Measurements from ENCODE around the gene TMTC2. TPM values are rescaled to one million over a fixed set of nuclear protein-coding genes. Genes with fewer than 3 reads are reported as not detected.

Gene TMTC2
- polyA plus RNA-seq, result 12.1 TPM
- long read RNA-seq, donor 1, result 0 reads
- long read RNA-seq, donor 2, result 0 reads
- long read RNA-seq, donor 3, result 0 reads
- long read RNA-seq, donor 4, result 0 reads
- long read RNA-seq, donor 5, partial matches to known transcripts, result 0 of 1 reads
- long read RNA-seq, donor 5, other reads (novel, unspliced or antisense), result 0 of 1 reads
- long read RNA-seq, donor 6, full-length matches to known transcripts, result 3 of 10 reads
- long read RNA-seq, donor 6, partial matches to known transcripts, result 7 of 10 reads
- long read RNA-seq, donor 6, other reads (novel, unspliced or antisense), result 0 of 10 reads
- long read RNA-seq, donor 7, partial matches to known transcripts, result 5 of 6 reads
- long read RNA-seq, donor 7, other reads (novel, unspliced or antisense), result 0 of 6 reads
- long read RNA-seq, donor 8, full-length matches to known transcripts, result 1 of 1 reads
- long read RNA-seq, donor 8, partial matches to known transcripts, result 0 of 1 reads
- long read RNA-seq, donor 8, other reads (novel, unspliced or antisense), result 0 of 1 reads
- long read RNA-seq, donor 9, full-length matches to known transcripts, result 3 of 8 reads
- long read RNA-seq, donor 9, partial matches to known transcripts, result 5 of 8 reads
- long read RNA-seq, donor 9, other reads (novel, unspliced or antisense), result 0 of 8 reads
- long read RNA-seq, donor 10, full-length matches to known transcripts, result 1 of 13 reads
- long read RNA-seq, donor 10, partial matches to known transcripts, result 12 of 13 reads
- long read RNA-seq, donor 10, other reads (novel, unspliced or antisense), result 0 of 13 reads
- long read RNA-seq, donor 11, partial matches to known transcripts, result 5 of 6 reads
- long read RNA-seq, donor 11, other reads (novel, unspliced or antisense), result 0 of 6 reads

DNA sequence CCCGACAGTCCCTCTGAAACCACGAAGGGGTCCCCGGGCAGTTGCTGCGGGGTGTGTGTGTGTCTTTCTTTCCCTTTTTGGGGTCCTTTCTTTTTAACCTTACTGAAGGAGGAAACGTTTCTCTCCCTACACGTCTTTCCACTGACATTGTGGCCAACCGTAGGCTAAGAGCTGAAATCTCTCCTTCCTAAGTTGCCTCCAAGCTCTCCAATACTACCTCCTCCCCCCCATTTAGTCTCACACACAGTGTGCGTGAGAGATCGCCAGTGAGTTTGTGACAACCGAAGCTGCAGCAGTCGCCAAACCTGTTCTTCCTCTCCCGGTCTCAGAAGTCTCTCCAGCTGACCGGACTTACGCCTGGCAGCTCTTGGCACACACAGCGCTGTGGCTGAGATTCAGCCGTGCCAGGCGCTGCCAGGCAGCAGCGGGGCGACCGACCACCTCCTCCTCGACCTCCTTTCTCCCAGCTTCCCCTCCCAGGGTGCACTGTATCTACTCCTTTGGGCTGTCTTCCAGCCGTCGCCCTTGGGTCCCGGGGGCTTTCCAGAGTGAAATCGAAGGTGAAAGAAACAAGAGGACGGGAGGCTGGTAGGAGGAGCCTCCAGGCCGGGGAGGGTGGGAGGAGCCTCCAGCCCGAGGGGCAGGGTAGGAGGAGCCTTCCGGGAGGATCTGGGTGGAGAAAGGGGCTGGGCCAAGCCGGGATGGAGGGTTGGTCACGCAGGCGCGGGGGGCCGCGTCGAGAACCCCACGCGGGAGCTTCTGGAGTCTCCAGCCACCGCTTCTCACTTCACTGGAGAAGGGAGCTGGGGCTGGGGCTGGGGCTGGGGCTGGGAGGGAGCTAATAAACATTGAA, at the start of gene TMTC2:
Gene TMTC2, plus strand, starts transcription at position 739 of the 853 bp plus-strand sequence.
- no peaks in the 10 kb centered on the region for H3K27me3 ChIP-seq (ENCODE audit: control insufficient read depth, insufficient read depth, low read length)
- H3K4me1 ChIP-seq (ENCODE audit: control insufficient read depth, insufficient read depth, low read length), result no peaks in the 10 kb centered on the region
- no peaks in the 10 kb centered on the region for H3K36me3 ChIP-seq (ENCODE audit: control insufficient read depth, insufficient read depth, low read length)
- DNase-seq, result peak; percentile 92 to 97
- no peaks in the 10 kb centered on the region for H3K9me3 ChIP-seq (ENCODE audit: control insufficient read depth, low read depth, low read length)
- no CpG with 5 or more reads among the region's 39 CpGs for WGBS (ENCODE audit: insufficient coverage, low lambda C conversion rate)
- H3K27ac ChIP-seq (ENCODE audit: low read length), result peak within 1 kb of the TSS; percentile 92
- H3K4me3 ChIP-seq (ENCODE audit: low read length), result peak within 1 kb of the TSS; percentile 78

- no peaks in the 10 kb centered on the region for H3K4me1 ChIP-seq (ENCODE audit: control insufficient read depth, insufficient read depth, low read length)
- H3K27me3 ChIP-seq (ENCODE audit: control insufficient read depth, insufficient read depth, low read length), result no peaks in the 10 kb centered on the region
- no peak for DNase-seq
- no peaks in the 10 kb centered on the region for H3K9me3 ChIP-seq (ENCODE audit: control insufficient read depth, low read depth, low read length)
- H3K27ac ChIP-seq (ENCODE audit: low read length), result no peak overlapping the region
- no peak overlapping the region for H3K4me3 ChIP-seq (ENCODE audit: low read length)
- H3K36me3 ChIP-seq (ENCODE audit: control insufficient read depth, insufficient read depth, low read length), result no peaks in the 10 kb centered on the region
- WGBS (ENCODE audit: insufficient coverage, low lambda C conversion rate), result 100% methylated on average over 1 of the region's 1 CpG
These were observed 48.4 kb upstream of the TMTC2 start for GRCh38 chr12:82638324-82638723.

GRCh38 chr12:82644896-82645295, 41.8 kb upstream of the TMTC2 start:
- Histone ChIP-seq H3K4me3 (ENCODE audit: low read length) (no peak overlapping the region), H3K9me3 (ENCODE audit: control insufficient read depth, low read depth, low read length) (no peaks in the 10 kb centered on the region), H3K36me3 (ENCODE audit: control insufficient read depth, insufficient read depth, low read length) (no peaks in the 10 kb centered on the region), H3K27me3 (ENCODE audit: control insufficient read depth, insufficient read depth, low read length) (no peaks in the 10 kb centered on the region), H3K27ac (ENCODE audit: low read length) (no peak overlapping the region), H3K4me1 (ENCODE audit: control insufficient read depth, insufficient read depth, low read length) (no peaks in the 10 kb centered on the region)
- WGBS (ENCODE audit: insufficient coverage, low lambda C conversion rate), result 100% methylated on average over 1 of the region's 2 CpGs
- no peak for DNase-seq

DNA sequence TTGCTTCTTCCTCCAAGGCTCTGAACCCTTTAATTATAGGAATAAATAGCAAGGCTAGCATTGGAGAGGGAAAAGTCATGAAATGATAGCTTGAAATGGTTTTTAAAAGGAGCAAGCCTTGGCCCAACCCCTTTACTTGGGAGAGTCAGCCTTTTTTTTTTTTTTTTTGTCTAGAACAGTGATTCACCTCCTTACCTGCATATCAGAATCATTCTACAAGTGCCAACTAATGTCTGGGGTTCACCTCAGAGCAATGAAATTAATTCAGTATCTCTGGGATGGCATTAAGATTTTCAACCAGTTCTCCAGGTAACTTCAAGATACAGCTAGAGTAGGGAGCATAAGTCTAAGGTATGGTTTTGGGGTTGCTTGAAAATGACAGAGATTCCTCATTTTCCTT, 41.3 kb upstream of the TMTC2 start:
- H3K27me3 ChIP-seq (ENCODE audit: control insufficient read depth, insufficient read depth, low read length), result no peaks in the 10 kb centered on the region
- H3K4me3 ChIP-seq (ENCODE audit: low read length), result no peak overlapping the region
- no peaks in the 10 kb centered on the region for H3K4me1 ChIP-seq (ENCODE audit: control insufficient read depth, insufficient read depth, low read length)
- no peak overlapping the region for H3K27ac ChIP-seq (ENCODE audit: low read length)
- H3K9me3 ChIP-seq (ENCODE audit: control insufficient read depth, low read depth, low read length), result no peaks in the 10 kb centered on the region
- no peak for DNase-seq
- no peaks in the 10 kb centered on the region for H3K36me3 ChIP-seq (ENCODE audit: control insufficient read depth, insufficient read depth, low read length)

GRCh38 chr12:82647853-82648252, 38.9 kb upstream of the TMTC2 start:
- Histone ChIP-seq H3K4me3 (ENCODE audit: low read length) (no peak overlapping the region), H3K27ac (ENCODE audit: low read length) (no peak overlapping the region), H3K36me3 (ENCODE audit: control insufficient read depth, insufficient read depth, low read length) (no peaks in the 10 kb centered on the region), H3K27me3 (ENCODE audit: control insufficient read depth, insufficient read depth, low read length) (no peaks in the 10 kb centered on the region), H3K9me3 (ENCODE audit: control insufficient read depth, low read depth, low read length) (no peaks in the 10 kb centered on the region), H3K4me1 (ENCODE audit: control insufficient read depth, insufficient read depth, low read length) (no peaks in the 10 kb centered on the region)
- 92% methylated on average over 2 of the region's 4 CpGs for WGBS (ENCODE audit: insufficient coverage, low lambda C conversion rate)
- no peak for DNase-seq

DNA sequence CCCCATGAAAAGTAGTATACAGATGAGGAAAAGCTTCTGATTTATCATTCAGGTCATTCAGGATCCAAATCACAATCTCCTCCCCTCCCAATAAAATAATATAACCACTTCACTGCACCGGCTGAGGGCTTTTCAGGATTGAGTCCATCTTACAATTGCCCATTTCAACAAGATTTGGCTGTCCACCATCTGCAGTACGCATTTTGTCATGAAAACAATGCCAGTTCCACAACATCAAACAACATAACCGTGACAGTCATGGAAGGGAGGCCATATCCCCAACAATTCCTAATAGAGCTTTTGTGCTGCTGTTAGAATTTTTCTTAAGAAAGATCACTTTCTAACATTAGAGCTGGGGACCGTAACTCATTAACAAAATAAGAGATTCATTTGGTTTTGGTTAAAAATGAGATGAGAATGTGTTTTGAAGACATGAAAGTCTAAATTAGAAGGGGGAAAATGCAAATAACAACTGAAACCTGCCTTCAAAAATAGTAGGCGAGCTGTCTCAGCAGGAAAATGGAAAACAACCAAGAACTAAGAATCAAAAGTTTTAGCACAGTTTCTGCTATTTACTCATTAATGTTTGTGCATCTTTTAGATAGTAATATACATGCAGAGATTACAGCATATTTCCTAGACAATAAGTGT, 38.3 kb upstream of the TMTC2 start:
- no peaks in the 10 kb centered on the region for H3K36me3 ChIP-seq (ENCODE audit: control insufficient read depth, insufficient read depth, low read length)
- no peak for DNase-seq
- WGBS (ENCODE audit: insufficient coverage, low lambda C conversion rate), result 100% methylated on average over 2 of the region's 5 CpGs
- no peak overlapping the region for H3K4me3 ChIP-seq (ENCODE audit: low read length)
- H3K4me1 ChIP-seq (ENCODE audit: control insufficient read depth, insufficient read depth, low read length), result no peaks in the 10 kb centered on the region
- H3K27ac ChIP-seq (ENCODE audit: low read length), result no peak overlapping the region
- no peaks in the 10 kb centered on the region for H3K9me3 ChIP-seq (ENCODE audit: control insufficient read depth, low read depth, low read length)
- H3K27me3 ChIP-seq (ENCODE audit: control insufficient read depth, insufficient read depth, low read length), result no peaks in the 10 kb centered on the region

GRCh38 chr12:82650627-82651337, 35.9 kb upstream of the TMTC2 start:
- Histone ChIP-seq H3K9me3 (ENCODE audit: control insufficient read depth, low read depth, low read length) (no peaks in the 10 kb centered on the region), H3K4me1 (ENCODE audit: control insufficient read depth, insufficient read depth, low read length) (no peaks in the 10 kb centered on the region), H3K27me3 (ENCODE audit: control insufficient read depth, insufficient read depth, low read length) (no peaks in the 10 kb centered on the region), H3K36me3 (ENCODE audit: control insufficient read depth, insufficient read depth, low read length) (no peaks in the 10 kb centered on the region), H3K4me3 (ENCODE audit: low read length) (no peak overlapping the region), H3K27ac (ENCODE audit: low read length) (peak overlapping the region; percentile 10)
- no CpG with 5 or more reads among the region's 3 CpGs for WGBS (ENCODE audit: insufficient coverage, low lambda C conversion rate)
- peak; percentile 77 to 88 for DNase-seq

- no peak overlapping the region for H3K4me3 ChIP-seq (ENCODE audit: low read length)
- H3K36me3 ChIP-seq (ENCODE audit: control insufficient read depth, insufficient read depth, low read length), result no peaks in the 10 kb centered on the region
- no peaks in the 10 kb centered on the region for H3K27me3 ChIP-seq (ENCODE audit: control insufficient read depth, insufficient read depth, low read length)
- no peak for DNase-seq
- no peaks in the 10 kb centered on the region for H3K4me1 ChIP-seq (ENCODE audit: control insufficient read depth, insufficient read depth, low read length)
- no peaks in the 10 kb centered on the region for H3K9me3 ChIP-seq (ENCODE audit: control insufficient read depth, low read depth, low read length)
- 100% methylated on average over 1 of the region's 4 CpGs for WGBS (ENCODE audit: insufficient coverage, low lambda C conversion rate)
- H3K27ac ChIP-seq (ENCODE audit: low read length), result no peak overlapping the region
These were observed 35.2 kb upstream of the TMTC2 start for GRCh38 chr12:82651489-82651888.

GRCh38 chr12:82652071-82652470, 34.6 kb upstream of the TMTC2 start:
- Histone ChIP-seq H3K27ac (ENCODE audit: low read length) (no peak overlapping the region), H3K4me1 (ENCODE audit: control insufficient read depth, insufficient read depth, low read length) (no peaks in the 10 kb centered on the region), H3K9me3 (ENCODE audit: control insufficient read depth, low read depth, low read length) (no peaks in the 10 kb centered on the region), H3K27me3 (ENCODE audit: control insufficient read depth, insufficient read depth, low read length) (no peaks in the 10 kb centered on the region), H3K4me3 (ENCODE audit: low read length) (no peak overlapping the region), H3K36me3 (ENCODE audit: control insufficient read depth, insufficient read depth, low read length) (no peaks in the 10 kb centered on the region)
- no peak for DNase-seq
- WGBS (ENCODE audit: insufficient coverage, low lambda C conversion rate), result no CpG with 5 or more reads among the region's 1 CpG

All from large intestine (tissue), 12 donors.